Stimulated activated CD4-positive, alpha-beta T cell treated with anti-CD3 and anti-CD28 coated beads, Interleukin-12 subunit alpha, Interleukin-12 subunit beta, amount 100 ng/mL, for 4 hours (primary cell): ENCODE data around the gene HDAC1.
"Not testable (repeated sequence)": the region's sequence is repeated elsewhere in the genome, so short reads cannot be mapped to it uniquely, and the experiment has no call there.

Experiments
- DNase-seq: peaks from one replicate; pipeline ENCODE4 v3.0.0-alpha.2; 2020

The HDAC1 gene

DNA sequence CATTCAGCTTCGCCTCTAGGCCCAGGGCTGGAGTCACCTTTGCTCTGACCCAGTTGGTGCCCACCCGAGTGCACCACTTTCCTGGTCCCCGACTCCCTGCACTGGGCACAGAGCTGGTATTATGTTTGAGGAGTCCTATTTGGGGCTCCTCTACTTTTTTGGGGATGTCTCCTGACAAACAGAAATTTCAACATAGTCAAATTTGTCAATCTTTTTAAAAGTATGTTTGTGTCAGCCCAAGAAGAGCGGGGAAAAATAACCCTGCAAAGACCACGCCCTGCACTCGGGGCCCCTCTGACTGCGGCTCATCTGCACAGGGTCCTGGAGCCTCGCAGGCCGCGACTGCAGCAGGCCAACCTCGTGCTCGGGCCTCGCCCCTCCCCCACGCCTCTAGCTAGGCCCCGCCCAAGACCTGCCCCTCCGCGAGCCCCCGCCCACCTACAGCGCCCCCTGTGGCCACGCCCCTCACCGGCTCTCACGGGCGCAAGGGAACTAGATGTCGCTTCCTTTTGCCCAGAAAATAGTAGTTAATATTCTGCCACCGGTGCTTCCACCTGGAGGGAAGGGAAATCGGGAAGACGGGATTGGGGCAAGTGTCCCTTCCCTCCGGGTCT, 59.0 kb downstream of the HDAC1 start:
- DNase-seq = peak; percentile 79

DNA sequence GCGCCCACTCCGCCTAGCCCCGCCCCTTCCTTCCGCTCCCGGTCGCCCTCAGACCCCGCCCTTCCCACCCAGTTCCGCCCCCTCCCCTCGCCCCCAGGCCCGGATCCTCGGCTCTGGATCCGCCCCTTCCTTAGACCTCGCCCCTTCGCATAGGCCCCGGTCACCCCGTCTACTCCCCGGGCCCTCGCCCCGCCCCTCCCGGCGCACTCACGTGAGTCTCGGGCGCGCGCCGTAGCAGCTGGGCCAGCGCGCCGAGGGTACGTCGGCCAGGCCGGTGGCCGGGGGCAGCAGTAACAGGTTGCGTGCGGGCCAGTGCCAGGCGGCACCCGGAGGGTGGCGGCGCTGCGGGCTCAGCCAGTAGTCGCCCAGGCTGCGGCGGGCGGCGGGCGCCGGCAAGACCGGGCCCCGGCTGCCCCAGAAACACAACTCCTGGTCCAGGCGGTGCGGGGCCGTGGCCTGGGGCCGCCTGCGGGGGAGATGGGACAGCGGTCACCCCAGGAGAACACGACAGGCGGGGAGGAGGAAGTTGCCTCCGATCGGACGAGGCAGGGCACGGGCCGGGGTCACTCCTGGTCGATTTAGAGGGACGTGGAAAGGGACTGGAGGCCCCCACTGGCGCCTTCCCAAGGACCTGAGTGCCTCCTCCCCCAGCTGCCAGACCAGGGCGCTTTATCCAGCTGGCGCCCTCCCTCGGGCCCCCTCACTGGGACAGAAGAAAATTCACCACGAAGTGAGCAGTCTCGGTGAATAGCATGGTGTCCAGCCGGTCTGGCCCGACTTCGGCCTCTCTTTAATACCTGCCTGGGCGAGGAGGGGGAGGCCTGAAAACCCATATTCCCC, 59.7 kb downstream of the HDAC1 start:
- peak; percentile 92 for DNase-seq

DNA sequence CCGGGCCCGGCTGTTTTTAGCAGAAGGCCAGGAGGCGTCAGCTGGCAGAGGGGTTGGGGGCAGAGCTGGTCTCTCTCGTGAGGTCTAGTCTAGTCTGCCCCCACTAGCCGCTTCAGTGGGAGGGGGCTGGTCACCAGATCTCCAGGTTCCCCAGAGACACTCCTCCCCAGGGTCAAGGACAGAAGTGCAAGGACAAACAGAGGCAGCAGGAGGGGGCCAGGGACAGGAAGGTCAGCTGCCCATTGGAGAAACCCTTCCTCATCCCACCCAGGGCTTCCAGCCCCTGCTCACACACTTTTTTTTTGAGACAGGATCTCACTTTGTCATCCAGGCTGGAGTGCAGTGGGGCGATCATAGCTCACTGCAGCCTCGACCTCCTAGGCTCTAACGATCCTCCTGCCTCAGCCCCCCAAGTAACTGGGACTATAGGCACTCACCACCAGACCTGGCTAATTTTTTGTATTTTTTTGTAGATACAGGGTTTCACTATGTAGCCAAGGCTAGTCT, 60.4 kb downstream of the HDAC1 start:
- no peak for DNase-seq

DNA sequence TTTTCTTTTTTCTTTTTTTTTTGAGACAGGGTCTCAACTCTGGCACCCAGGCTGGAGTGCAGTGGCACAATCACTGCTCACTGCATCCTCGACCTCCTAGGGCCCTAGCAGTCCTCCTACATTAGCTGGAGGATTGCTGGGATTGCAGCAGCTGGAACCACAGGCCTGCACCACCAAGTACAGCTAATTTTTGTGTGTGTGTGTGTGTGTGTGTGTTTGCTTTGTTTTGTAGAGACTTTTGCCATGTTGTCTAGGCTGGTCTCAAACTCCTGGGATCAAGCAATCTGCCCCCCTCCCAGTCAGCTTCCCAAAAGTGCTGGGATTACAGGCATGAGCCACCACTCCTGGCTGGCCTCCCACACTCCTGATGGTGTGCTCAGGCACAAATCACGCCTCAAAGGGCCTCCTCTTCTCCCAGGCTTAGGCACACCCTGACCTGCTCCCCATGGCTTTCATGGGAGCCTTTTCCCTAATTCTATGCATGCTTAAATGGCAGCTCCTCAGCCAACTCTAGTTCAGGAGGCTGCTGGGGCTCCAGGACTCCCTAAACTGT, 61.0 kb downstream of the HDAC1 start:
- DNase-seq = no peak

DNA sequence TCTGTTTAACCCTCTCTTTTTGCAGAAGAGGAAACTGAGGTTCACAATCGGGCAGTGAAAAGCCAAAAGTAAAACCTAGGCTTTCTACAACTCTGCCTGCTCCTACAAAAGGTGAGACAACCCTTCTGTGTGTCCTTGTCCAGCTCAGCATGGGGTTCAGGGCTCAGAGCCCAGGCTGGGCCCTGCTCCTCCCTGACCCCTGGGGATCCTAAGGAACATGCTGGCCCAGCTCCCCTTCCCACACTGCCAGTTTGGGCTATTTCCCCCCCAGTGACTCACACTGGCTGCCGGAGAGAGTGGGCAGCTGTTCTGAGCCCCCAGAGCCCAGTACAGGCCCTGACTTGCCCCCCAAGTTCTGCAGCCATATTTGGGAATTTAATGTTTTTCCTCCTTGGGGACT, 61.5 kb downstream of the HDAC1 start:
- no peak for DNase-seq

DNA sequence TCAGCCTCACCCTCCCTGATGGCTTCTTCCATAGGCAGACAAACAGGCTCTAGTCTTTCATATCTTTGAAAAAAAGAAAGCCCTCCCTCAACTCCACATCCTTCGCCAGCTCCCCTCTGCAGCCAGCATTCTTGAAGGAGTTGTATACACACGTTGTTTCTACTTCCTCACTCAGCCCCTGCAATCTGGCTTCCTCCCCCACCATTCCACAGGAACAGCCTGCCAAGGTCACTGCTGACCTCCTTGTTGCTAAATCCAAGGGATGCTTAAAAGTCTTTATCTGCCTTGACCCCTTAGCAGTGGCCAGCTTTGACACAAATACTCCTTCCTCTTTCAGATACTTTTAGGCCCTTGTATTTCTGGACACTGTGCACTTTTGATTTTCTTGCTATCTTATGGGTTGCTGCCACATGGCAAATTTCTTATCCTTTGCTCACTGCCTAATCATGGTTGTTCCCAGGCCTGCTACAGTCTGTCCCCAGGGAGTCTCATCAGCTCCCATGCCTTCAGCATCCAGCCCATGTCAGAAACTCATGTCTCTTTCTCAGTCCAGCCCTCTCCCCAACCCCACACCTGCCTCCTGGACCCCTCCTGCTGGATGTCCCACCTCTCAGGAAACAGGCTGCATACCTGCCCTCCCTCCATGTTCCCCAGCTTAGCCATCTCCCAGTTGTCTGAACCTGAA, 62.1 kb downstream of the HDAC1 start:
- no peak for DNase-seq

DNA sequence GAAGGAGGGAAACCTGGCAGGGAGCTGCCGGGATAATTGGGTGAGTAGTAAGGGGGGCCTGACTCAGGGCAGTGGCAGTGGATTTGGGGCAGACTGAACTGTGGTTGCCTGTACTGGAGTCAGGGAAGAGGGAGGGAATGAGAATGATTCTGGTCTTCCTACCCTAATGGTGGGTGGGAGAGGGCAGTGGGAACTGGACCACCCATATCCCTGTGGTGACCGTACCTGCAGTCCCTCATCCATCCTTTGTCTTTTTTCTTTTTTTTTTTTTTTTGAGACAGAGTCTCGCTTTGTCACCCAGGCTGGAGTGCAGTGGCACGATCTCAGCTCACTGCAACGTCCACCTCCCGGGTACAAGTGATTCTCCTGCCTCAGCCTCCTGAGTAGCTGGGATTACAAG, 63.9 kb downstream of the HDAC1 start:
- not testable (repeated sequence) for DNase-seq

DNA sequence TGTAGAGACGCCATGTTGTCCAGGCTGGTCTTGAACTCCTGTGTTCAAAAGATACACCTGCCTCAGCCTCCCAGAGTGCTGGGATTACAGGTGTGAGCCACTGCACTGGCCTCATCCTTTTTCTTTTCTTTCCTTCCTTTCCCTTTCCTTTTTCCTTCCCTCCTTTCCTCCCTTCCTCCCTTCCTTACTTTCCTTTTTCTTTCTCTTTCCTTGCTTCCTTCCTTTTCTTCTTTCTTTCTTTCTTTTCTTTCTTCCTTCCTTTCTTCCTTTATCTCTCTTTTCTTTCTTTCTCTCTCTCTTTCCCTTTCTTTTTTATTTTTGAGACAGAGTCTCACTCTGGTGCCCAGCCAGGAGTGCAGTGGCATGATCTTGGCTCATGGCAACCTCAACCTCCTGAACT, 64.6 kb downstream of the HDAC1 start:
- no peak for DNase-seq

DNA sequence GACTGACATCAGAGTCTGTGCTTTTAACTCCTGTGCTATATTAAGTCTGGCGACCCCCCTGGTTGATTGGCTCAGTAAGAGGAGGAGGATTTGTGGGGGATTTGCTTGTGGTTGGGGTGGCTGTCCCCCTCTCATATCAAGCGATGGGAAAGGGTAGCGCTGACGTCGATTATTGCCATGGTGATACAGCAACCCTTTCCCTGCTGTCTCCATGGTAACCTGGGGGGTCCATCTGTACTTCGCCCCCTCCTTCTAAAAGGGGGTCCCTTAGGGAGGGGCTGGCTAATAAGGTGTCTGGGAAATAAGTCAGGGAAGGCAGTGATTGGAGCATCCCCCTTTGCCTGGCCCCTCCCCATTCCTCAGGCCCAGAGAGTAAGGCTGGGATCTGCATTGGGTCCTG, 65.7 kb downstream of the HDAC1 start:
- no peak for DNase-seq

DNA sequence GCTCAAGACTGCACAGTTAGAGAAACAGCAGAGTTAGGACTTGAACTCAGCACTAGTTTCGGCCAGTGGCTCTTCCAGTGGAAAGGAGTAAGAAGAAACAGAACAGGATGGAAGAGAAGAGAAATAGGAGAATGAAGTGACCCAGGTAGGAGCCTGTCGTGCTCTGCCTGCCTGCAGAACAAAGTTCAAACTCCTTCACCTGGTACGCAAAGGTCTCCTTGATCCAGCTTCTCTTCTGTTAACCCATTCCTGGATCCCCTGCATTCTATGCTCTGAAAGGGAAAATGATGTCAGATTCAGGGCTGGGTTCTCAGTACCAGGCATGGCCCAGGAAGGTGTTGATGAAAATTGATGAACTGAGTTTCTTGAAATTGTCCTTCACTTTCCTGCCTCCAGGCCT, 66.6 kb downstream of the HDAC1 start:
- DNase-seq = no peak

DNA sequence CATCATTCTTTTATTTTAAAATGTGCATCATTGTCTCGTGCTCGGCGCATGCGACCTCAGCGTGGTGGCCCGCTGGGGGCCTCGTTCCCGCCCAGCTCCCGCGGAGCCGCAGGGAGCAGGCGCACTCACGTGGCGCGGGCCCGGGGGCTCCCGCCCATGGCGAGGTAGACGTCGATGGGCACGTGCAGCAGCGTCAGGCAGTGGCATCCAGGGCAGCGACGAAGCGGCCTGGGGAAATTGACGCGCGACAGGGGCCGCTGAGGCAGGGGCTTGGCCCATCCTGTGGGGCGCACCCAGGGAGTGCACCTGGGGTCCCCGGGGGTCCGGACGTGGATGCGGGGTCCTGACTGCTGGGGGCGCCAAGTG, 69.4 kb downstream of the HDAC1 start:
- DNase-seq = no peak

DNA sequence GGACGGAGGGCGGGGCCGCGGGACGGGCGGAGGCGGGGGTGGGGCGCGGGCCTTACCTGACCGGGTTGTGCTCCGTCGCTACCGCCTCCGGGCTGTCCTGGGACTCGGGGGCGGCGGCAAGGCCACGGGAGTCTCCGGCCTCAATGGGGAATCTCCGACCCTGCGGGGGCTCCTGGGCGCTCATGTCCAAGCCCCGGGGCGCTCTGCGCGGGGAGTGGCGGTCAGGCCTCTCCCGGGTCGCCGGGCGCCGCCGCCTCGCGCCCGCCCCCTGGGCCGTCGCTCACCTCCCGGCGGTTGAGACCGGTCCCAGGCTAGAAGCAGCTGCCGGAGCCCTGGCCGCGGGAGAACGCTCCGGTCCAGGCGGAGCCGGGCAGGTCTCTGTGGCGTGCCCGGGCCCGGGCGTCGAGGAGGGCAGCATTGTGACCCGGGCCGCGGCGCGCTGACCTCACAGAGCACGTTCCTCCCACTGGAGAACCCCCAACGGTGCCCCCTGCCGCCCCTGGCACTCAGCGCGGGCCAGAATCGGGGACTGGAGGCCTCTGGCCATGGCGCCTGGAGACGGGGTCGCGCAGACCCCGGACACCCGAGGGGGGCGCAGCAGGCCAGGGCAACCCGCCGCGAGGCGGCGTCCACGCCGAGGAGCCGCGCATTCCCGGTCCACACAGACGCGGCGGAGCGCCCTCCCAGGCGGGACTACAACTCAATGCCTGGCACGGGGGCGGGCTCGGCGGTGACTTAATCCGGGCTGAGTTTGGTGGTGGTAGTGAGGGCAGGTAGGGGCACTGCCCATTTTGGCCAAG, 70.0 kb downstream of the HDAC1 start:
- DNase-seq = peak; percentile 32

DNA sequence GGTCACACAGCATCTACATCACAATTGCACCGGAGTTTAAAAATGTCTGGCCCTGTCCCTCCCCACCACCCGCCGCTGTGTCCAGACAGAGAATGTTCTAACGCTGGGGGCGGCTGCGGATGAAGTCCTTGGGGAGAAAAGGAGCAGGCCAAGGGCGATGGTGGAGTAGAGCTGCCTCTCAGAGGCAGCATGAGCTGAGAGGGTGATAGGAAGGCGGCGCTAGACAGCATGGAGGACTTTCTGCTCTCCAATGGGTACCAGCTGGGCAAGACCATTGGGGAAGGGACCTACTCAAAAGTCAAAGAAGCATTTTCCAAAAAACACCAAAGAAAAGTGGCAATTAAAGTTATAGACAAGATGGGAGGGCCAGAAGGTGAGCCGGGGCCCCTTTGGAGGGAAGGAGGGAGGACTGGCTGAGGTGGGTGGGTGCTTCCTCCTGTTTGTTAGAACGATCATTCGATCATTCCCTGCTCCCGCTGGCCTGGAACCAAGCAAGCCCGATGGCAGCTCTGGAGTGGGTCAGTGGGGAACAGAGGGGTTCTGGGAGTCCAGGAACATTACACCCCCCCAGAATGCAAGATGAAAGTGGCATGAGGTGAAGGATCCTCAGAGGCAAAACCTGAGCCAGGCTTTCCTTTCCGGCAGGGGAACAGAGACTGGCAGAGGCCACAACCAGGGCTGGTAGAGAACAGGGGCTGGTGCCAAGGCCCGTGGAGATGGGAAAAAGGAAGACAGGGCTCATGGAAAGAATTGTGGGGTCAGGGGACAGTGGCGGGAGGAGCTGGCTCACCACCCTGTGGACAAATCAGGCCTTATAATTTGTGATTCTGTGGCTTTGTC, 70.8 kb downstream of the HDAC1 start, which contains the start of the genes FAM229A and TSSK3:
FAM229A (minus strand) TSS at position 12 of the 840 bp plus-strand sequence. CDS start 394 bp downstream, outside the sequence.
TSSK3 (plus strand) TSS at position 66 of the 840 bp plus-strand sequence; CDS start at position 229, 163 bp downstream.
- DNase-seq = no peak

DNA sequence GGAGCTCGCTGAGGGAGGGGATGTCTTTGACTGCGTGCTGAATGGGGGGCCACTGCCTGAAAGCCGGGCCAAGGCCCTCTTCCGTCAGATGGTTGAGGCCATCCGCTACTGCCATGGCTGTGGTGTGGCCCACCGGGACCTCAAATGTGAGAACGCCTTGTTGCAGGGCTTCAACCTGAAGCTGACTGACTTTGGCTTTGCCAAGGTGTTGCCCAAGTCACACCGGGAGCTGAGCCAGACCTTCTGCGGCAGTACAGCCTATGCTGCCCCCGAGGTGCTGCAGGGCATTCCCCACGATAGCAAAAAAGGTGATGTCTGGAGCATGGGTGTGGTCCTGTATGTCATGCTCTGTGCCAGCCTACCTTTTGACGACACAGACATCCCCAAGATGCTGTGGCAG, 71.8 kb downstream of the HDAC1 start:
- DNase-seq = no peak

DNA sequence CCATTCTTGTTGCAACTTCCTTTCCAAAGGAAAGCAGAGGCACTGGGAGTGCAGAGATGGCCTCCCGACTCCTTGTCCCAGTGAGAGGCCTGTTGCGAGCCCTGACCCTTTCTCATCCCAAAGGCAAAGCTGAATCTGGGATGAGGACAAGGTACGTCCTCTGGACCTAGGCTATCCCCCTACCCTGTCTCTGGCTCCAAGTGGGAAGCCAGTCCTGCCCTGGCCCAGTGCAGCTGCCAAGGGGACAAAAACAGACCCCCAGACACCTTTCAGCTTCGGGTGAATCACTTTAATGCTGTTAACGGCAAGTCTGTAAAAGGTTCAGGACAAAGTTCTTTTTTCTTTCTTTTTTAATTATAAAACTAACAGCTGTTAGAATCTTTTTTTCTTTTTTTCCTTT, 73.0 kb downstream of the HDAC1 start:
- DNase-seq = no peak

DNA sequence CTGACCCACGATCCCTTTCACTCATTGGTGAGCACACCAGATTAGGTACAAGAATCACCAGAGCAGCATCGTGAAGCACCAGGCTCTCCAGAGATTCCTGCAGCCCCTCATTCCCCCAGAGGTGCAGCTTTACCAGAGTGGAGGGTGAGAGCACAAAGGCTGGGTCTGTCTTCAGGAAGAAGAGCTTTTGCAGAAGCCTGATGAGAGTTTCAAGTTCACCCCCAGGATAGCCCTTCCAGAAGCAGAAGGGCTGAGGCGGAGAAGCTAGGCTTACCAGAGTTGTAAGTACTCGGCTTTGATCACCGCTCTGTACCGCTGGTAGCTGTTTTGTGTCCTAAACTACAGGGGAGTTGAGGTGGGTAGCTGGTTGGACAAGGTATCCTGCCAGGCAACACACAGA, 73.6 kb downstream of the HDAC1 start:
- no peak for DNase-seq

DNA sequence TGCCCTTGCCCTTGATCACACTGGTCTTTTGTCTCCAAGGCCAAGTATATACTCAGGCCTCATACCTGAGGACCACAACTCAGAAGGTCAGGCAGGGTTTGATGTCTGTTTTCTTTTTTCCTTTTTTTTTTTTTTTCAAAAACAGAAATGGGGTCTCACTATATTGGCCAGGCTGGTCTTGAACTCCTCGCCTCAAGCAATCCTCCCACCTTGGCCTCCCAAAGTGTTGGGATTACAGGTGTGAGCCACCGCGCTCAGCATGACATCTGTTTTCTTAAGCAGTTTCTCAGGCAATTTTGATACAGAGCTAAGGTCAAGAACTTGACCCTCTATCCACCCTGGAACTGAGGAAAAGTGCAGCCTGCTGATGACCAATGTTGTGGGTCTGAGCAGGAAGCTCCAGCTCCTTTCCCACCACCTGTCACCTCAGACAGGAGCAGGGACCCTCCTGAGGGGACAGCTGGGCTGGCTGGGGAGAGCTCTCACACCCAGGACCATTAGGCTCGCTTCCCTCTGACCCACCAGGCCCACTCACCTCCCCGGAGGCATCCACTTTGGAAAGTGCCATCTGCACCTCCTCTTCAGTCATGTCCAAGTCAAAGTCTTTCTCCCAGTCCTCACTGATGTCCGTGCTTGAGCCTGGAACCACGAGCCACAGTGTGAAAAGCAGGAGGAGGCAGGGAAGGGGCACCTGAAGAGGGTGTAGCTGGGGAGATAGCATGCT, 76.2 kb downstream of the HDAC1 start:
- DNase-seq = no peak

DNA sequence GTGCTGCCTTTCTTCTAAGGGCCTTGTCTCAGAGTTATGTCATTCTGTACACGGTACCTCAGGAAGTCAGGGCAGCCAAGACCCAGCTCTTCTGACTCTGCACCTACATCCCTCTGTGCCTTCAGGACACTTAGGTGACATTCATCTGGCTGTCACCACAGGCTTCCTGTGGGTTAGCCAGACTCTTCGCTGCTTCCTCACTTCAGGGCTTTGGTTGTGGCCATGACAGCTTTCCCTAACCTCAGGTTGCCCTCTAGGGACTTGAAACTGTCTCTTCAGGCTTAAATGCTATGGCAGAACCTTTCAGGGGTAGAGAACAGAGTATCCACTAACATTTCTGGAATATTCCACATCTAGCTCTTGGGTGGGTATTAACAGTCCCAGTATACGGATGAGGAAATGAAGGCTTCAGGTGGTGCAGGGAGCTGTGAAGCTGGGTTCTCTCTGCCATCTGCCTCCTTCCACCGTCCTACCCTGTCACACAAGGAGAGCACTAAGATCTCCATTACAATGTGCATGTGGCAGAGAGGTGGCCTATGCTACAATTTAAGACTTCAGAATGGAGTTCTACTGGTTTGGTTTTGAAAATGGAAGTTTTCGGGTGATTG, 80.4 kb downstream of the HDAC1 start:
- no peak for DNase-seq

DNA sequence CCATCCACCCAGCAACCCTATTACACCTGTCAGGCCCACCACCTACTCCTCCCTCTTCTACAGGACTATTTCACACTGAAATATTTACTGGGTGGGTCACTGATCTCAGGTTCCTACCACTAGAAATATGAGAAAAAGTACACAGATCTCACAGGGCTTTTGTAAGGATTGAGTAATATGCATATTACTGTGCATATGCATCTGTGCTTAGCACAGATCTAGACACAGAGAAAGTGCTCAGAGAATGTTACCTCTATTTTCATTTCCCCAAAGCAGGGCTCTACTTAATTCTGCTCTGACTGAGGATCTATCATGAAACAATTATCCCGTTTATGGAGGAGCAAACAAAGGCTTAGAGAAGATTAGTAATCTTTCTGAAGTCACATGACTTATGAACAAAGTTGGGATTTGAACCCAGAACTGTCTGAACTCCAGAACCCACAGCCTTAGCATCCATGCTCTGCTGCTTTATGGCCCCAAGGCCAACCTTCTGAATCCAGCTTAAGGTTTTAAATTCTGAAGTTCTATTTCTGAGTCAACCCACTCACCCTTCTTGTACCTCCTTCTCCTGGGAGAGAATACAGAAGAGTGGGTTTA, 82.2 kb downstream of the HDAC1 start:
- no peak for DNase-seq

DNA sequence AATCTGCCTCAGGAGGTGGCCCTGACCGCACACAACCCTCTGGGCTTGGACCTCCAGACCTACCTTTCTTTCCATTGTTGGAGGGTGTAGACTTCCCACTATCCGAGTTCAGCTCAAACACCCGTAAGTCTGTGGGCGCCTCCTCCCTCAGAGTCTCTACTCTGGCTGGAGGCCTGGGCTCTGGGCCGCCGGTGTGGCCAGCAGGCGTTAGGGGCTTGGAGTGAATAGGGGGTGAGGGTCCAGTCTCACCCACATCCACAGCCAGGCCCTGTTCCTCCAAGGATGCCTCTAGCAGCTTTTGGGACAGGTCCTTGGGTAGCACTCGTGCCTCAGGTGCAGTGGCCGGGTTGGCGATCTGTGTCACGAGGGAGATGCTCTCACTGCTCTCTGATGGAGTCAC, 84.3 kb downstream of the HDAC1 start:
- DNase-seq = no peak
